ENCODE data around the gene NUPR1. TPM values are rescaled to one million over a fixed set of nuclear protein-coding genes. Genes with fewer than 3 reads are reported as not detected.

Gene NUPR1
- total RNA-seq, 1 donor from 2014 or later = not detected

DNA sequence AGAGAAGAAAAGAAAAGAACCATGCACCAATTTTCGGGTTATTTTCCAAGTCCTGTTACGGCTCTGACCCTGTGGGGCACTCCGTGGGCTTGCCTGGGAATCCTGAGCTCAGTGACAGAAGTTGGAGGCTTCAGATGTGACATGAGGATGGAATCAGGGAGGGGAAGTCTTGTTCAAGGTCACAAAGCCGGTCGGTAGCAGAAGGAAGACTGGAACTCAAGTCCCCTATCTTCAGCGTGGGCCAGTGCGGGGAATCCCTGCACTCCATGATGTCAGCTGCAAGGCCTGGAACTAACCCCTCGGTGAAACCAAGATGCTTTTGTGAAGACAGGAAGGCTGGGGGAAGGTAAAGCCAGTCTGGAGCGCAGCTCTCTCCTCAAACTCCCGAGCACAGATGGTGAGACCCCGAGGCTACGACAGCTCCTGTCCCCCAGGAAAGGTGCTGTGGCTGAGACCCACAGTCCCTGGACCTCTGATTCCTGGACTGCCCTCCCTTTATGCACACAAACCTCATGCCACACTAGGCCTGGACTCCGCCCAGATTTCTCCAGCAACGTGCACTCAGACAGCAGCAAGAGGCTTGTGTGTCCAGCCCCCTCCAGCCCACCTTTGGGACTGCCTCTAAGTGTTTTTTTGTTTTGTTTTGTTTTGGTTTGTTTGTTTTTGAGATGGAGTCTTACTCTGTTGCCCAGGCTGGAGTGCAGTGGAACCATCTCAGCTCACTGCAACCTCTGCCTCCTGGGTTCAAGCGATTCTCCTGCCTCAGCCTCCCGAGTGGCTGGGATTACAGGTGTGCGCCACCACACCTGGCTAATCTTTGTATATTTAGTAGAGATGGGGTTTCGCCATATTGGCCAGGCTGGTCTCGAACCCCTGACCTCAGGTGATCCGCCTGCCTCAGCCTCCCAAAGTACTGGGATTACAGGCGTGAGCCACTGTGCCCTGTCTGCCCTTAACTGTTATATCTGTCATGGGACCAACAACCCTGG, 26.7 kb downstream of the NUPR1 start:
- Histone ChIP-seq H3K36me3 (no peaks in the 10 kb centered on the region), H3F3A (ENCODE audit: low read depth) (no peaks in the 10 kb centered on the region), H4K20me1 (ENCODE audit: low read depth) (no peaks in the 10 kb centered on the region), H3K4me1 (no peaks in the 10 kb centered on the region), H2AFZ (replicated peaks) (no peak overlapping the region), H3K4me2 (no peak overlapping the region), H3K9me3 (ENCODE audit: low read depth) (no peaks in the 10 kb centered on the region), H3K27ac (no peak overlapping the region), H3K27me3 (no peaks in the 10 kb centered on the region), H3K79me2 (ENCODE audit: low read depth) (no peaks in the 10 kb centered on the region), H3K9ac (no peak overlapping the region), H3K4me3 (no peak overlapping the region)
- Mint-ChIP-seq H3K4me3 (no peak overlapping the region), H3K36me3 (no peaks in the 10 kb centered on the region), H3K27me3 (ENCODE audit: insufficient read depth, low read depth) (peaks cover 5% of the 10 kb centered on the region), H3K4me1 (no peaks in the 10 kb centered on the region), H3K27ac (peak overlapping the region; percentile 63), H3K9me3 (no peaks in the 10 kb centered on the region)
- DNase-seq (ENCODE audit: low spot score) = no peak
- TF ChIP-seq EZH2 (IDR thresholded peaks at IDR 0.05) = no peak
- TF ChIP-seq EZH2phosphoT487 (IDR thresholded peaks at IDR 0.05) = no peak
- TF ChIP-seq, protein P1, sequence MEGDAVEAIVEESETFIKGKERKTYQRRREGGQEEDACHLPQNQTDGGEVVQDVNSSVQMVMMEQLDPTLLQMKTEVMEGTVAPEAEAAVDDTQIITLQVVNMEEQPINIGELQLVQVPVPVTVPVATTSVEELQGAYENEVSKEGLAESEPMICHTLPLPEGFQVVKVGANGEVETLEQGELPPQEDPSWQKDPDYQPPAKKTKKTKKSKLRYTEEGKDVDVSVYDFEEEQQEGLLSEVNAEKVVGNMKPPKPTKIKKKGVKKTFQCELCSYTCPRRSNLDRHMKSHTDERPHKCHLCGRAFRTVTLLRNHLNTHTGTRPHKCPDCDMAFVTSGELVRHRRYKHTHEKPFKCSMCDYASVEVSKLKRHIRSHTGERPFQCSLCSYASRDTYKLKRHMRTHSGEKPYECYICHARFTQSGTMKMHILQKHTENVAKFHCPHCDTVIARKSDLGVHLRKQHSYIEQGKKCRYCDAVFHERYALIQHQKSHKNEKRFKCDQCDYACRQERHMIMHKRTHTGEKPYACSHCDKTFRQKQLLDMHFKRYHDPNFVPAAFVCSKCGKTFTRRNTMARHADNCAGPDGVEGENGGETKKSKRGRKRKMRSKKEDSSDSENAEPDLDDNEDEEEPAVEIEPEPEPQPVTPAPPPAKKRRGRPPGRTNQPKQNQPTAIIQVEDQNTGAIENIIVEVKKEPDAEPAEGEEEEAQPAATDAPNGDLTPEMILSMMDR (IDR thresholded peaks at IDR 0.05) = no peak

DNA sequence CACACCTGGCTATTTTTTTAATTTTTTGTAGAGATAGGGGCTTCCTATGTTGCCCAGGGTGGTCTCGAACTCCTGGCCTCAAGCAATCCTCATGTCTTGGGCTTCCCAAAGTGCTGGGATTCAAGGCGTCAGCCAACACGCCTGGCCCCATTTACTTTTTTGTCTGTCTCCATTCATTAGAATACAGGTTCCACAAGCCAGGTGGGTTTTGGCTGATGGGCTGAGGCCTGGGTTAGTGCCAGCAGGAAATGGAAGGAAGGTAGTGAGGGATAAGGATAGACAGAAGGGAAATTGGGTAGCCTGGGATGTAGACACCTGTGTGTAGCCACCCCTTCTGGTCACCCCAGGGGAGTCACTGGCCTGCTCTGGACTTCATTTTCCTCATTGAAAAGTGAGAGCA, 27.7 kb downstream of the NUPR1 start:
- Mint-ChIP-seq H3K27ac (no peak overlapping the region), H3K36me3 (no peaks in the 10 kb centered on the region), H3K9me3 (no peaks in the 10 kb centered on the region), H3K27me3 (ENCODE audit: insufficient read depth, low read depth) (peaks cover 10% of the 10 kb centered on the region), H3K4me3 (no peak overlapping the region), H3K4me1 (no peaks in the 10 kb centered on the region)
- no peak overlapping the region for H3K27ac ChIP-seq
- H3K9me3 ChIP-seq (ENCODE audit: low read depth) = no peaks in the 10 kb centered on the region
- no peaks in the 10 kb centered on the region for H3K36me3 ChIP-seq
- H2AFZ ChIP-seq (replicated peaks) = no peak overlapping the region
- no peaks in the 10 kb centered on the region for H4K20me1 ChIP-seq (ENCODE audit: low read depth)
- no peak overlapping the region for H3K4me3 ChIP-seq
- TF ChIP-seq EZH2phosphoT487 (IDR thresholded peaks at IDR 0.05) (no peak), EZH2 (IDR thresholded peaks at IDR 0.05) (no peak)
- TF ChIP-seq, protein P1 (IDR thresholded peaks at IDR 0.05) = no peak
- H3K4me1 ChIP-seq = no peaks in the 10 kb centered on the region
- no peak overlapping the region for H3K4me2 ChIP-seq
- H3F3A ChIP-seq (ENCODE audit: low read depth) = no peaks in the 10 kb centered on the region
- no peaks in the 10 kb centered on the region for H3K27me3 ChIP-seq
- no peak for DNase-seq (ENCODE audit: low spot score)
- H3K79me2 ChIP-seq (ENCODE audit: low read depth) = no peaks in the 10 kb centered on the region
- no peak overlapping the region for H3K9ac ChIP-seq

DNA sequence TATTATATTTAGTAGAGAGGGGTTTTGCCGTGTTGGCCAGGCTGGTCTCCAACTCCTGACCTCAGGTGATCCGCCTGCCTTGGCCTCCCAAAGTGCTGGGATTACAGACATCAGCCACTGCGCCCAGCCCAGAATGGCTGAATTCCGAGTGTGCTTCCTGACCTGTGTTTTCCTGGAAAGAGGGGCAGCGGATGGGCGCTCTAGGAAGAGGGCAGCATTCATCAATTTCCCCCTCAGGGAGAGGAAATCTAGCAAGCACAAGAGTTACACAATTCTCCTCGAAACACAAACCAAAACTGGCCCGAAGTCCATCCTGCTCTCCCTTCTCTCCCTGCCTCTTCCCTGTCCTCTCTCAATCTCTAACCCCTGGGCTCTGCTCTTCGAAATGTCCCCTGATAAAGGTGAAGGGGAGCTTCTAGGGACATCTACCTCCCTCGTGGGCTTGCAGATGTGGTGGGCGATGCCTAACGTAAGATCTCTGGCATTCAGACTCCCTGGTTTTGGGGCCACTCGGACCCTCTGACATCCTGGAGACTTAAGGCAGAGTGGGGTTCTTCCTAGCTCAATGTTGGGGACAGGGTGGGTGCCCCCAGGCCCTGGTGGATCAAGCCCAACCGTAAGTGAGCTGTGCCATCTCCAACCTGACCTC, 33.2 kb downstream of the NUPR1 start:
- Histone ChIP-seq H3K27me3 (no peaks in the 10 kb centered on the region), H4K20me1 (ENCODE audit: low read depth) (no peaks in the 10 kb centered on the region), H3K4me3 (no peak overlapping the region), H3K9ac (no peak overlapping the region), H3K4me2 (no peak overlapping the region), H3K79me2 (ENCODE audit: low read depth) (no peaks in the 10 kb centered on the region), H2AFZ (replicated peaks) (no peak overlapping the region), H3F3A (ENCODE audit: low read depth) (no peaks in the 10 kb centered on the region), H3K27ac (no peak overlapping the region), H3K36me3 (no peaks in the 10 kb centered on the region), H3K4me1 (no peaks in the 10 kb centered on the region), H3K9me3 (ENCODE audit: low read depth) (no peaks in the 10 kb centered on the region)
- H3K4me3 Mint-ChIP-seq = no peak overlapping the region
- no peaks in the 10 kb centered on the region for H3K4me1 Mint-ChIP-seq
- TF ChIP-seq EZH2phosphoT487 (IDR thresholded peaks at IDR 0.05) (no peak), EZH2 (IDR thresholded peaks at IDR 0.05) (no peak)
- TF ChIP-seq, protein P1 (IDR thresholded peaks at IDR 0.05) = no peak
- peaks cover 10% of the 10 kb centered on the region for H3K27me3 Mint-ChIP-seq (ENCODE audit: insufficient read depth, low read depth)
- H3K36me3 Mint-ChIP-seq = no peaks in the 10 kb centered on the region
- DNase-seq (ENCODE audit: low spot score) = no peak
- no peak overlapping the region for H3K27ac Mint-ChIP-seq
- no peaks in the 10 kb centered on the region for H3K9me3 Mint-ChIP-seq
